Measurements from ENCODE around the gene PXK. TPM values are rescaled to one million over a fixed set of nuclear protein-coding genes. Genes with fewer than 3 reads are reported as not detected.

The PXK gene
- total RNA-seq, 1 experiment from 2014 or later, result 14.8 TPM

DNA sequence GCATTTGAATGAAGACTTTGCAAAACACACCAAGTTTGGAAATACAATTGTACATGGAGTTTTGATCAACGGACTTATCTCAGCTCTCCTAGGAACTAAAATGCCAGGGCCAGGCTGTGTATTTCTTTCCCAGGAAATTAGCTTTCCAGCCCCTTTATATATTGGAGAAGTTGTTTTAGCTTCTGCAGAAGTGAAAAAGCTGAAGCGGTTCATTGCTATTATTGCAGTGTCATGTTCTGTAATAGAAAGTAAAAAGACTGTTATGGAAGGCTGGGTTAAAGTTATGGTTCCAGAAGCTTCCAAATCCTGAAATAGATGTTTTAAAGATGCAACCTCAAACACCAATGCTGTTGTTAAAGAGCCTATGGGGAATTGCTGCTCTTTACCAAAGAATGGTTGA, 14.9 kb upstream of the PXK start:
- no peak for DNase-seq (ENCODE audit: low read depth)
- in situ Hi-C loops (cut with HindIII; ENCODE audit: low pct_unique_long_range_greater_than_20kb, low sequenced_read_pairs), result no loop called here

- in situ Hi-C loops (cut with HindIII; ENCODE audit: low pct_unique_long_range_greater_than_20kb, low sequenced_read_pairs), result no loop called here
- no peak for DNase-seq (ENCODE audit: low read depth)
These were observed 10.9 kb upstream of the PXK start for GRCh38 chr3:58321791-58322190.

DNA sequence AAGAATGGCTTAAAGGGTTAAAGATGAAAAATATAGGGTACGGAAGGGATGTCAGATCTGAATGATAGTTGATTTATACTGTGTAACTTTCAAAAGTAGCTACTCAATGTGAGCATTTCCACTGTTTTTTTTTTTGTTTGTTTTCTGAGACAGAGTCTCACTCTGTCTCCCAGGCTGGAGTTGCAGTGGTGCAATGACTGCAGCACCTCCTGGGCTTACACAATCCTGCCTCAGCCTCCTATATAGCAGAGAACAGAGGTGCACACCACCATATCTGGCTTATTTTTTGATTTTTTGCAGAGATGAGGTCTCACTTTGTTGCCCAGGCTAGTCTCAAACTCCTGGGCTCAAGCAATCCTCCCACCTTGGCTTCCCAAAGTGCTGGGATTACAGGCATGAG, 9.9 kb upstream of the PXK start:
- DNase-seq (ENCODE audit: low read depth), result no peak
- in situ Hi-C loops (cut with HindIII; ENCODE audit: low pct_unique_long_range_greater_than_20kb, low sequenced_read_pairs), result no loop called here

GRCh38 chr3:58323529-58324390, 8.9 kb upstream of the PXK start:
- no peak for DNase-seq (ENCODE audit: low read depth)
- in situ Hi-C loops (cut with HindIII; ENCODE audit: low pct_unique_long_range_greater_than_20kb, low sequenced_read_pairs), result no loop called here

DNA sequence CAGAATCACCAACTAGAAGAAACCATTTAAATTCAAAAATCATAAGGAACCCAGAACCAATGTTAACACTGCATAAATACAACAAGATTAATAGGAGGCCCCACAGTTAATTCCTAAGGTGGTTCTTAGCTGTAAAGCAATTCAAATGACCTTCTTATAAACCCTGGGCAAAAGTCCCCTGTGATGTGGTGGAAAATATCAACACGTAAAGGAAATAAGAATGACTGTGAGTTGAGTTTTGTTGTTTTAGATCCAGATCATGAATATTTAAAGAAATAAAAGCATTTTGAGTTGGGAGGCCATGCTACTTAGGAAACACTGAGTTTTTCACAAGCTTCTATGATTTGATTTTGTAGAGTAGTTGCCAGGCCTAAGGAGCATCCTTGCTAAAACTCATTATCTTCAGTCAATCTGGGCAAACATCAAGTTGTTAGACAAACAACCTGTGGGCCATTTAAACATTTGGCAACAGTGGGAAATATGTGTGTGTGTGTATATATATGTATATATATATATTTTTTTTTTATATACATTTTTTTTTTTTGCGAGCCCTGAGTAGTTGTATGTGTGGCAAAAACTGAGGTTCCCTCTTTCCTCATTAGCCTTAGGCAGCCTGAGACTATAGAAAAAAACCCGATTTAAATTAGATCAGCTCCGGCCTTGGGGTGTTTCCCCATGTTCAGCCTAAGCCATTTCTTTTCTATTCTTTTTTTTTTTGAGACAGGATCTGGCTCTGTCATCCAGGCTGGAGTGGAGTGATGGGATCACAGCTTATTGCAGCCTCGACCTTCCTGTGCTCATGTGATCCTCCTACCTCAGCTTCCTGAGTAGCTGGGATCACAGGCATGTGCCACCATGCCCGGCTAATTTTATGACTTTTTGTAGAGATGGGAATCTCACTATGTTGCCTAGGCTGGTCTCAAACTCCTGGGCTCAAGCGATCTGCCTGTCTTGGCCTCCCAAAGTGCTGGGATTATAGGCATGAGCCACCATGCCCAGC, 8.0 kb upstream of the PXK start:
- DNase-seq (ENCODE audit: low read depth), result no peak
- in situ Hi-C loops (cut with HindIII; ENCODE audit: low pct_unique_long_range_greater_than_20kb, low sequenced_read_pairs), result no loop called here

DNA sequence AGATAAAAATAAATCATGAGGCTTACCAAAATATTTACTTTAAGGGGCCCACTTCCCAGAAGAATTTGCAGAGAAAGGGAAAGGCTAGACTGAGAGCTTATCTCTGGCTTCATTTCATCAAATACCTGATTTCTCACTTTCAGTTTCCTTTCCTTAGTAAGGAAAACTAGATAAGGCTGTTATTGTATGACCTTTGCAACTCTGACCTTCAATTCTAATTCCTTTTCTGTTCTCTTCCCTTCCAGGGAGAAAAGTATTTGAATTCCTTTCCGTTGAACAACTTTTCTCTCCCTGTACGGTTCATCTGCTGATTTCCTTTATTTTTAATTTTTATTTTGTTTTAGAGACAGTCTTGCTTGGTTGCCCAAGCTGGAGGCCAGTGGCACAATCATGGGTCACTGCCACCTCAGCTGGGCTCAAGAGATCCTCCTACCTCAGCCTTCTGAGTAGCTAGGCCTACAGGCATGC, 7.1 kb upstream of the PXK start:
- in situ Hi-C loops (cut with HindIII; ENCODE audit: low pct_unique_long_range_greater_than_20kb, low sequenced_read_pairs), result no loop called here
- DNase-seq (ENCODE audit: low read depth), result peak; percentile 79

GRCh38 chr3:58326267-58326900, 6.3 kb upstream of the PXK start:
- in situ Hi-C loops (cut with HindIII; ENCODE audit: low pct_unique_long_range_greater_than_20kb, low sequenced_read_pairs), result no loop called here
- no peak for DNase-seq (ENCODE audit: low read depth)

DNA sequence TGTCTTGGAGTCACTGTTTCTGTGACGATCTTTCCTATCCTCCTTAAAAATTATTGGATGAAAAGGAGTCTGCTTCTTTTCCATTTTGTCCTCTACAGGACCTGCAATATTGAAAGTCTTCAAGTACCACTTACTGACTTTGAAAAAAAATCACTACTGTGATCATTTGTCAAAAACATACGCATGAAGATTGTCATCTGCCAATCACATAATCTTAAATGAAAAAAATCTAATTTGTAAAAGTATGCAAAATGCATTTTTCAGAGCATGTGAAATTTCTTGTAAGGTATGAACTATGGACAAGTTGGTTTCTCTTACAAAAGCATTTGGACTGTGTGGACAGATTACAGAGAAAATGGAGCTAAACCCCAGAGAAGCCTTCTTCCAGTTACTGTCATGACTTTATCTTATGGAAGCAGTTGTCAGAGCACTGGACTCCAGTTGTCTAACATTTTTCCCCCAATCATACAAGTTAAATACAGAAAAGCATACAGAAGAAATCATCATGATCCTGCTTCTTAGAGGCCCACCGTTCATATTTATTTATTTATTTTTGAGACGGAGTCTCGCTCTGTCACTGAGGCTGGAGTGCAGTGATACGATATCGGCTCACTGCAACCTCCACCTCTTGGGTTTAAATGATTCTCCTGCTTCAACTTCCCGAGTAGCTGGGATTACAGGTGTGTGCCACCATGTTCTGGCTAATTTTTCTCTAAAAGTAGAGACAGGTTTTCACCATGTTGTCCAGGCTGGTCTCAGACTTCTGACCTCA, 3.4 kb upstream of the PXK start:
- in situ Hi-C loops (cut with HindIII; ENCODE audit: low pct_unique_long_range_greater_than_20kb, low sequenced_read_pairs), result no loop called here
- DNase-seq (ENCODE audit: low read depth), result no peak

- in situ Hi-C loops (cut with HindIII; ENCODE audit: low pct_unique_long_range_greater_than_20kb, low sequenced_read_pairs), result no loop called here
These were observed 2.7 kb upstream of the PXK start for GRCh38 chr3:58329922-58330413.

GRCh38 chr3:58331593-58332152, 1.0 kb upstream of the PXK start:
- in situ Hi-C loops (cut with HindIII; ENCODE audit: low pct_unique_long_range_greater_than_20kb, low sequenced_read_pairs), result no loop called here
- no peak for DNase-seq (ENCODE audit: low read depth)

More at GRCh38 chr3:58329922-58330413, 2.7 kb upstream of the PXK start:
- DNase-seq (ENCODE audit: low read depth), result no peak

GRCh38 chr3:58333206-58334012, 717 bp downstream of the PXK start:
- in situ Hi-C loops (cut with HindIII; ENCODE audit: low pct_unique_long_range_greater_than_20kb, low sequenced_read_pairs), result no loop called here
- peak; percentile 33 for DNase-seq (ENCODE audit: low read depth)

DNA sequence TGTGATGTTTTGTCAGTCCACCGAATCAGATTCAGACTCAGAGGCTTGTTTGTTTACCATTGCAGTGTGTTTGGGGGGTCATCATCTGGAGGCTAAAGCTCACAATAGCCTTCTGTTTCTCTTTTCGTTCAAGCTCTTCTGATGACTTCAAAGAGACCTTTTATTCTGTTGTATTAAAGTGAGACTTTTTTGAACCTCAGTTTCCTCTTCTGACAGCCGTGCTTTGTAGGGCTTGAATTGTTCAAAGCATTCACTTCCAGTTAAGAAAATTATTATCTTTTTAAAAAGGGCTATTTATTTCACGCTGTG, 1.3 kb downstream of the PXK start:
- in situ Hi-C loops (cut with HindIII; ENCODE audit: low pct_unique_long_range_greater_than_20kb, low sequenced_read_pairs), result no loop called here
- no peak for DNase-seq (ENCODE audit: low read depth)

DNA sequence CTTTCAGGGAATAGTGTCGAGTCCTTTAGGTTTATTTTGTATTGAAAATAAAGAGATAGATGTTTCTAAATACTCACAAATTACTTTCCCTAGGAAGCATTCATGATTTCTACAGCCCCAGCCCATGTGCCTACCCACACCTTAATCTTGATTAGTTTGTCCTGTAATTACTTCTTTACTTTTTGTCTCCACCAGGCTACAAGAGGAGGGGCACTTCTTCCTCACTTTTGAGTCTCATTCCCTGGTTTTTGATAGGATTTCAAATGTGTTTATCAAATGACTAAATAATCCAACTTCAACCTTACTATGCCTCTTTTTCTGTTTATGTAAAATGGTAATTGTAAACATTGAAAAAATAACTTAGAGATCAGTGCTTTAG, 1.8 kb downstream of the PXK start:
- DNase-seq (ENCODE audit: low read depth), result no peak
- in situ Hi-C loops (cut with HindIII; ENCODE audit: low pct_unique_long_range_greater_than_20kb, low sequenced_read_pairs), result no loop called here

DNA sequence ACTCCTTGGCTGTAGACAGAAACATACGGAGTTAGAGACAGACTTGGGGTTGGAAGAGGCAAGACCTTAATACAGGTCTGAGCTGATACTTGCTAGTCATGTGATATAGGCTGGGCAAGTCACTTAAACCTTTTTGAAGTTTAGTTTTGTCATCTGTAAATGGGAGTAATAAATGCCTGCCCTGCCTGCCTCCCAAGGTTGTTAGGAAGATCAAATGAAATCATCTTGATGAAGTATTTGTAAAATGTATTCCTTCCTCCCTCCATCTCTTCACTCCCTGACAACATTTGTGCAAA, 2.9 kb downstream of the PXK start:
- in situ Hi-C loops (cut with HindIII; ENCODE audit: low pct_unique_long_range_greater_than_20kb, low sequenced_read_pairs), result no loop called here
- DNase-seq (ENCODE audit: low read depth), result no peak

GRCh38 chr3:58336135-58336882, 3.6 kb downstream of the PXK start:
- in situ Hi-C loops (cut with HindIII; ENCODE audit: low pct_unique_long_range_greater_than_20kb, low sequenced_read_pairs), result no loop called here
- DNase-seq (ENCODE audit: low read depth), result peak; percentile 42

- no peak for DNase-seq (ENCODE audit: low read depth)
- in situ Hi-C loops (cut with HindIII; ENCODE audit: low pct_unique_long_range_greater_than_20kb, low sequenced_read_pairs), result no loop called here
These were observed 4.5 kb downstream of the PXK start for GRCh38 chr3:58337190-58337589.

Measured in Caki2 (cell line).